RWPE1 (cell line): ENCODE results near the gene AP3D1.

ENCODE experiments used
- CTCF ChIA-PET: fragments of 350-600 bp; sonication (Branson Sonifier 250); formaldehyde crosslinking; extraction: SDS; loops from one replicate; lab custom pipeline; 2021; lab: Yijun Ruan, JAX
- POLR2A ChIA-PET: fragments of 400-600 bp; formaldehyde crosslinking; extraction: SDS; loops from one replicate; lab custom pipeline; 2020; ENCODE audit warnings: antibody characterized with exemption; ENCODE audit not compliant: low non-redundant PET; lab: Yijun Ruan, JAX
- DNase-seq: peaks from one replicate; pipeline ENCODE4 v3.0.0; 2012; ENCODE audit warnings: low spot score
- H3K27ac ChIP-seq: fragments of 450-650 bp; 2 replicates; pipeline ENCODE4 v1.5.1; 2017
- TF ChIP-seq, protein P1 (sequence below): fragments of 450-650 bp; conservative IDR thresholded peaks from 2 replicates; pipeline ENCODE4 v1.5.1; 2017; ENCODE audit warnings: low read depth, mild to moderate bottlenecking

AP3D1 gene

DNA sequence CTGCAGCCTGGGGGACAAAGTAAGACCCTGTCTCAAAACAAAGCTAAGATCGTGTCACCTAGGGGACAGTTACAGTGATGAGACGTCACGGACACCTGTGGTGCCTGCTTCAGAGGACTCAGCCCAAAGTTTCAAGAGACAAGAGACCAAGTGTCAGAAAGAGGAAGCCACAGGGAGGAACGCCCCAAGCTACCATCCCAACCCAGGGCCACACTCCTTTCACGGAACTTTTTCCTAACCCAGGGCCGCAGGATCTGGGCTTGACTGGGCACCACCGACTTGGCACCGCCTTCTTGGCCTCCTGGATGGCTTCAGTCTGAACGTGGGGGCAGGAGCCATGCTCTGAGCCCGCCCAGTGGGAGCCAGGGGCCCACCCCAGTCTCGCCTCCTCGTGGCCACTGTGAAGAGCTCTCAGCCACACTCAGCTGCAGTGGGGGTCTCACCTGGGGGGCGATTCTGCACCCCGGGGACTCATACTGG, 63.7 kb downstream of the AP3D1 start:
- CTCF ChIA-PET: interaction anchor here (0.7 to 1.0 kb wide), 2 partner anchors 18 to 68 kb away, joined by 3 to 7 read pairs; no protein-coding TSS in a partner anchor

DNA sequence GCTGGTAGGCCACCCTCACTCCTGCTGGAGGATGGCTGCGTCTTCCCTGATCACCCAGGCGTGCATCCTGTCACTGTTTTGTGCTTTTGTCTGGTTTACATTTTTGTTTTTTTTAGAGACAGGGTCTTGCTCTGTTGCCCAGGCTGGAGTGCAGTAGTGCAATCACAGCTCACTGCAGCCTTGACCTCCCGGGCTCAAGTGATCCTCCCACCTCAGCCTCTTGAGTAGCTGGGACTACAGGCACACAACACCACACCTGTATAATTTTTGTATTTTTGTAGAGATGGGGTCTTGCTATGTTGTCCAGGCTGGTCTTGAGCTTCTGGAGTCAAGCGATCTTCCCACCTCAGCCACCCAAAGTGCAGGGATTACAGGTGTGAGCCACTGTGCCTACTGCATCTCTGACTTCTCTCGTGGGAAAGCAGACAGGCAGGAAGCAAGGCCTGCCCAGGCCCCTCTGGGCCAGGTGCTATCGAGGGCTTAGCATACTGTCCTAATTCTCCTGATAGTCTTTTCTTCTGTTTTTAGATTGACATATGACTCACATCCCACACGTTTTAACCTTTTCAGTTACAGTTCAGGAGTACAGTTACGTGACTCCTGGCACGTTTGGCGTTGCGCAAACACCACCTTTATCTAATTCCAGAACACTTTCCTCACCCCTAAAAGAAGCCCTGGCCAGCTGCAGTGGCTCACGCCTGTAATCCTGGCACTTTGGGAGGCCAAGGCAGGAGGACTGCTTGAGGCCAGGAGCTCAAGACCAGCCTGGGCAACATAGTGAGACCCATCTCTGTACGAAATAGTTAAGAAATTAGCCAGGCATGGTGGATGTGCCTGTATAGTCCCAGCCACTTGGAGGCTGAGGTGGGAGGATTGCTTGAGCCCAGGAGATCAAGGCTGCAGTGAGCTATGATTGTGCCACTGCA, 64.4 kb downstream of the AP3D1 start:
- H3K27ac ChIP-seq: peak overlapping the region; percentile 98
- POLR2A ChIA-PET: interaction anchor here (1.1 kb wide), 1 partner anchor 9 kb away, joined by 4 read pairs; no protein-coding TSS in a partner anchor
- CTCF ChIA-PET: interaction anchor here (0.7 to 1.0 kb wide), 2 partner anchors 17 to 67 kb away, joined by 3 to 7 read pairs; no protein-coding TSS in a partner anchor
- DNase-seq: peak; percentile 81

More for the DNA sequence above, 63.7 kb downstream of the AP3D1 start:
- TF ChIP-seq, protein P1, sequence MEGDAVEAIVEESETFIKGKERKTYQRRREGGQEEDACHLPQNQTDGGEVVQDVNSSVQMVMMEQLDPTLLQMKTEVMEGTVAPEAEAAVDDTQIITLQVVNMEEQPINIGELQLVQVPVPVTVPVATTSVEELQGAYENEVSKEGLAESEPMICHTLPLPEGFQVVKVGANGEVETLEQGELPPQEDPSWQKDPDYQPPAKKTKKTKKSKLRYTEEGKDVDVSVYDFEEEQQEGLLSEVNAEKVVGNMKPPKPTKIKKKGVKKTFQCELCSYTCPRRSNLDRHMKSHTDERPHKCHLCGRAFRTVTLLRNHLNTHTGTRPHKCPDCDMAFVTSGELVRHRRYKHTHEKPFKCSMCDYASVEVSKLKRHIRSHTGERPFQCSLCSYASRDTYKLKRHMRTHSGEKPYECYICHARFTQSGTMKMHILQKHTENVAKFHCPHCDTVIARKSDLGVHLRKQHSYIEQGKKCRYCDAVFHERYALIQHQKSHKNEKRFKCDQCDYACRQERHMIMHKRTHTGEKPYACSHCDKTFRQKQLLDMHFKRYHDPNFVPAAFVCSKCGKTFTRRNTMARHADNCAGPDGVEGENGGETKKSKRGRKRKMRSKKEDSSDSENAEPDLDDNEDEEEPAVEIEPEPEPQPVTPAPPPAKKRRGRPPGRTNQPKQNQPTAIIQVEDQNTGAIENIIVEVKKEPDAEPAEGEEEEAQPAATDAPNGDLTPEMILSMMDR: no peak
- no peak for DNase-seq
- POLR2A ChIA-PET: interaction anchor here (1.1 kb wide), 1 partner anchor 8 kb away, joined by 4 read pairs; no protein-coding TSS in a partner anchor
- peak overlapping the region; percentile 98 for H3K27ac ChIP-seq

DNA sequence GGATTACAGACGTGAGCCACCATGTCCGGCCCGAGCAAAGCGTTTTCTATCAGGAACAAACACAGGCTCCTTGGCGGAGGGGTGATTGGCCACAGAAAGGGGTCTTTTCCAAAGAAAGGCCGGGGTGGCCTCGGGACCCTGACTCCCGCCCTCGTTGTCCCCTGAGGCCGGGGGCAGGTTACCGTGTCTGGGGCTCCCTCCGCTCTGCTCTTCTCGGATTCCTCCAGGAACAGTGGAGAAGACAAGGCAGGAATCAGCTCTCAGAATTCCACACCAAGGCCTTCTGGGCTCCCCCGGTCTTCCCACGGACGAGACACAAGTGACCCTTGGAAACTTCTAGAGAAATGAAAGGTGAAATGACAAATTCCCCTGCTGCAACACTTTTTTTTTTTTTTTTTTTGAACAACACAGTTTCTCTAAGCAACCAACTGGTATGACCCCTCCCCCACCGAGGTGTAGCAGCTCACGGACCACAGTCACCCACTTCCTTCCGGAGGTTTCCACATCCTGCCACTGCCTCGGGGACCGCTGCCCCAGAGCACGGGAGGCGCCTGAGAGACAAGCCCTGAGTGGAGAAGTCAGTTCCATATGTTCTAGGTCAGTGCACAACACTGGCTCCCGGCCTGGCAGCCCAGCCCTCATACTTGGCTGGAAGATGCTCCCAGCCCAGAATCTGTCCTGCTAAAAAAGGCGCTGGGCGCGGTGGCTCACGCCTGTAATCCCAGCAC, 66.2 kb downstream of the AP3D1 start:
- CTCF ChIA-PET: no interaction called here
- H3K27ac ChIP-seq: peak overlapping the region; percentile 98
- TF ChIP-seq, protein P1: no peak
- no peak for DNase-seq
- POLR2A ChIA-PET: no interaction called here

DNA sequence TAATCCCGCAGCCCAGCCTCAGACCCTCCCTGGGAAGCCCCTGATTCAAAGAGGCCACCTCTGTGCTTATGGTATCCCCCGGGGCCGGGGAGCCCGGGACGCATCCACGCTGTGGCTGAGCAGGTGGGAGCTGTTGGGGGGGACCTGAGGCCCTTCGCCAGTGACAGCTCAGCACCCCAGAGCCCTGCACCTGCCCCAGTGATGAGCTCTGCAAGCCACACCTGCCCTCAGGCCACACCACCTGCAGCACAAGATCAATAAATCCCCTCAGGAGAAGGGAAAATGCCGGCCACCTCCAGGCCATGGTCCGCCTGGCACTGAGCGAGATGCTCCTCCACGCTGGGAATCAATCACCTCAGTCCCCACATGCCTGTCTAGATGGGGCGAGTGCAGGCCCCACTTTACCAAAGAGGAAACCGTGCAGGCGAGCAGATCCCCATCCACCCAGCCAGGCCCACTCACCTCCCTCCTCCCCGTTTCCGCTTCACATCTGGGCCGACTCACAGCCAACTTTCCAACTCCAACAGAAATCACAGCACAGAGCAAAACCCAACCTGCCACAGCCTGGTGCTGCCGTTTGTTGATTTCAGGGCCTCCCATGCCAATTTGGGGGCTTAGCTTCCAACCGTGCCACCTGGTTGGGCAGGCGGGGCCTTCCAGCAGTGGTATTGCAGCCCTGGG, 68.1 kb downstream of the AP3D1 start:
- TF ChIP-seq, protein P1: no peak
- CTCF ChIA-PET: no interaction called here
- peak overlapping the region; percentile 98 for H3K27ac ChIP-seq
- POLR2A ChIA-PET: no interaction called here
- no peak for DNase-seq

DNA sequence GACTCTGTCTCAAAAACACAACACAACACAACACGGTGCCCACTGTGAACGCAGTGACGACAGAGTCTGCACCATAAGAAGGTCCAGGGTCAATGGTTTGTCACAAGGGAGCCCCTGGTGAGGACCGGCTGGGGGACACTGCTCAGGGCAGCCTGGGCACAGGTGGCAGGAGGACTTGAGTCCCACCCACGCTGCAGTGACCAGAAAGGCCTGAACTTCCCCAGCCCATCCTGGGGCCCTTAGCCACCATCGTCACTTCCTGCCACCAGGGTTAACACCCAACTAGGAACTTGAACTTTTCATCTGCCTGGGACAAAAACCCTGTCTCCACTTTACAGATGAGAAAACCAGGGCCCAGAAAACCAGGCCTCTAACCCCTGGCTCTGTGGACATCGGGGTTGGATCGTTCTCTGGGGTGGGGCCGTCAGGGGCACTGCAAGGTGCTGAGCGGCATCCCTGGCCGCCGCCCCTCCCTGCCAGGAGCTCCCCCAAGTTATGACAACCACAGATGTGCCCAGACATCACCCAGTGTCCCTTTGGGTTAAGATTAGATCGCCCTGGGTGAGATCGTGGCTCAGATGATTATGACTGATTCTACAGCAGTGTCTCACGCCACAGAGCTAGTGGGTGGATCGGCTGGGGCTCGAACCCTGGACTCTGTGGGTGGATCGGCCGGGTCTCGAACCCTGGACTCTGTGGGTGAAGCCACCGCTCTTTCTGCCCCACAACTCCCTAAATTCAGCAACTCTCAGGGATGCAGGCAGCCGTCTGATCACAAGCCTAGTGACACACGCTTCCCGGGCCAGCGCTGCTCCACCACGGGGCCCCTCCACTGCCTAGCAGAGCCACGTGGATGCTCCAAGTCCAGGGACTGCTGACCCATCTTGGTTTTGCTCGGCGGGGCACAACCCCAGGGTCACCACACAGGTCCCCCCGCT, 69.2 kb downstream of the AP3D1 start:
- TF ChIP-seq, protein P1: no peak
- peak overlapping the region; percentile 98 for H3K27ac ChIP-seq
- CTCF ChIA-PET: no interaction called here

More for the DNA sequence above, 69.2 kb downstream of the AP3D1 start:
- no peak for DNase-seq
- POLR2A ChIA-PET: no interaction called here
